ENCODE measurements around the gene GRK4. TPM values are rescaled to one million over a fixed set of nuclear protein-coding genes. Genes with fewer than 3 reads are reported as not detected.

The GRK4 gene
- total RNA-seq, 1 experiment from 2014 or later = 4.2 TPM

DNA sequence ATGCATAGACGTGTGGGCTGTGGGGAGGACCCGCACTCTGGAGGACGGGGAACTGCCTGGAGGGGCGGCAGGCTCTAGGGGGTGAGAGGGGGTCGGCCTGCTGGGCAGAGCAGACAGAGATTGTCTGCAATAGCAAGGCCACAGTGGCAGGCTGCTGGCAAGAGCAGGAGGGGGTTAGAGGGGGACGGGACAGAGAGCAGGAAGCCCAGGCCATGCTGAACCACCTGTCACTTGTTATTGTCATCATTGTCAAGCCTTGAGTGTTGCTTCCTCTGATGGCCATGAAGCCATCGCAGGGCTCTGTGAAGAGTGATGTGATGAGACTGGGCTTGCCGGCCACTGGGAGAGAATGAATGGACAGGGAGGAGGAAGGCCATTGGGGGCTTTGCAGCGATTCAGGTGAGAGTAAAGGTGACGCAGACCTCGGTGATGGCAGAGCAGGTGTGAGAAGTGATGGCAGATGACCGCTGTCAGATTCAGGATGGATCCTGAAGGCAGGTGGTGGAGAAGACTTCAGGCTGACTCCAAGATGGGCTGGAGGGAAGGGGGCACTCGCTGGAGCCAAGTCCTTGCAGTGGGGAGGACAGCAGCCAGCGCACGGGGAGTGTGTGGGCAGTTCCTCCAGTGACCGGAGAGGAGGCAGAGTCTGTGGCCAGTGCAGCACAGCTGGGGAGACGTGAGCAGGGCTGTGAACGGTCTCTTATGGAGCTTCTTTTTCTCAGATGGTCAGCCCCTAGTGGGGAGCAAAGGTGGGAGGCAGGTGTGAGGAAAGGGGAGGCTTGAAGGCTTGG is 67.4 kb downstream of the GRK4 start:
- no peak overlapping the region for H3K9ac ChIP-seq (ENCODE audit: low read length)
- H3K4me3 ChIP-seq (replicated peaks in 1 of 2; ENCODE audit: low read depth in 1 of 2, low read length in 2 of 2) = no peak overlapping the region
- H3K27ac ChIP-seq (ENCODE audit: low read depth, low read length) = no peak overlapping the region
- H3K9me3 ChIP-seq (ENCODE audit: control insufficient read depth in 1 of 2, insufficient read depth in 1 of 2, low read depth in 1 of 2, low read length in 2 of 2) = no peaks in the 10 kb centered on the region
- ATAC-seq = no peak
- TF ChIP-seq, protein P1, sequence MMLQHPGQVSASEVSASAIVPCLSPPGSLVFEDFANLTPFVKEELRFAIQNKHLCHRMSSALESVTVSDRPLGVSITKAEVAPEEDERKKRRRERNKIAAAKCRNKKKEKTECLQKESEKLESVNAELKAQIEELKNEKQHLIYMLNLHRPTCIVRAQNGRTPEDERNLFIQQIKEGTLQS (IDR thresholded peaks at IDR 0.05) = no peak
- TF ChIP-seq POLR2A (IDR thresholded peaks at IDR 0.05; ENCODE audit: borderline replicate concordance, extremely low read depth, insufficient read depth, insufficient read length) (no peak), FOSL1 (IDR thresholded peaks at IDR 0.05; ENCODE audit: low read depth) (no peak), EZH2phosphoT487 (IDR thresholded peaks at IDR 0.05; ENCODE audit: borderline replicate concordance) (no peak), SIN3A (IDR thresholded peaks at IDR 0.05; ENCODE audit: low read depth) (no peak)
- TF ChIP-seq, protein P2, sequence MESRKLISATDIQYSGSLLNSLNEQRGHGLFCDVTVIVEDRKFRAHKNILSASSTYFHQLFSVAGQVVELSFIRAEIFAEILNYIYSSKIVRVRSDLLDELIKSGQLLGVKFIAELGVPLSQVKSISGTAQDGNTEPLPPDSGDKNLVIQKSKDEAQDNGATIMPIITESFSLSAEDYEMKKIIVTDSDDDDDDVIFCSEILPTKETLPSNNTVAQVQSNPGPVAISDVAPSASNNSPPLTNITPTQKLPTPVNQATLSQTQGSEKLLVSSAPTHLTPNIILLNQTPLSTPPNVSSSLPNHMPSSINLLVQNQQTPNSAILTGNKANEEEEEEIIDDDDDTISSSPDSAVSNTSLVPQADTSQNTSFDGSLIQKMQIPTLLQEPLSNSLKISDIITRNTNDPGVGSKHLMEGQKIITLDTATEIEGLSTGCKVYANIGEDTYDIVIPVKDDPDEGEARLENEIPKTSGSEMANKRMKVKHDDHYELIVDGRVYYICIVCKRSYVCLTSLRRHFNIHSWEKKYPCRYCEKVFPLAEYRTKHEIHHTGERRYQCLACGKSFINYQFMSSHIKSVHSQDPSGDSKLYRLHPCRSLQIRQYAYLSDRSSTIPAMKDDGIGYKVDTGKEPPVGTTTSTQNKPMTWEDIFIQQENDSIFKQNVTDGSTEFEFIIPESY (IDR thresholded peaks at IDR 0.05; ENCODE audit: extremely low read depth, insufficient replicate concordance, low read length) = no peak
- TF ChIP-seq, protein P3, sequence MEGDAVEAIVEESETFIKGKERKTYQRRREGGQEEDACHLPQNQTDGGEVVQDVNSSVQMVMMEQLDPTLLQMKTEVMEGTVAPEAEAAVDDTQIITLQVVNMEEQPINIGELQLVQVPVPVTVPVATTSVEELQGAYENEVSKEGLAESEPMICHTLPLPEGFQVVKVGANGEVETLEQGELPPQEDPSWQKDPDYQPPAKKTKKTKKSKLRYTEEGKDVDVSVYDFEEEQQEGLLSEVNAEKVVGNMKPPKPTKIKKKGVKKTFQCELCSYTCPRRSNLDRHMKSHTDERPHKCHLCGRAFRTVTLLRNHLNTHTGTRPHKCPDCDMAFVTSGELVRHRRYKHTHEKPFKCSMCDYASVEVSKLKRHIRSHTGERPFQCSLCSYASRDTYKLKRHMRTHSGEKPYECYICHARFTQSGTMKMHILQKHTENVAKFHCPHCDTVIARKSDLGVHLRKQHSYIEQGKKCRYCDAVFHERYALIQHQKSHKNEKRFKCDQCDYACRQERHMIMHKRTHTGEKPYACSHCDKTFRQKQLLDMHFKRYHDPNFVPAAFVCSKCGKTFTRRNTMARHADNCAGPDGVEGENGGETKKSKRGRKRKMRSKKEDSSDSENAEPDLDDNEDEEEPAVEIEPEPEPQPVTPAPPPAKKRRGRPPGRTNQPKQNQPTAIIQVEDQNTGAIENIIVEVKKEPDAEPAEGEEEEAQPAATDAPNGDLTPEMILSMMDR (IDR thresholded peaks at IDR 0.05 in 2 of 3, conservative IDR thresholded peaks at IDR 0.05 in 1 of 3; ENCODE audit: borderline replicate concordance in 1 of 3, insufficient read depth in 1 of 3, low read depth in 2 of 3, low read length in 2 of 3) = no peak
- no TSS peak for BruUV-seq (replicated peaks)
- H3K27me3 ChIP-seq (ENCODE audit: insufficient read depth, low read length) = no peaks in the 10 kb centered on the region
- RAD21 ChIA-PET (ENCODE audit: low non-redundant PET in 1 of 2, low total read pairs in 2 of 2, uncharacterized antibody in 2 of 2, unreplicated experiment in 2 of 2) = no interaction called here
- POLR2A ChIA-PET = no interaction called here
- no peaks in the 10 kb centered on the region for H3K4me1 ChIP-seq (ENCODE audit: control insufficient read depth in 1 of 2, insufficient read depth in 2 of 2, low read length in 2 of 2)
- no peaks in the 10 kb centered on the region for H3K36me3 ChIP-seq (ENCODE audit: control insufficient read depth in 1 of 2, insufficient read depth in 2 of 2, low read length in 2 of 2)
- no peaks in the 10 kb centered on the region for H3K79me2 ChIP-seq (ENCODE audit: insufficient read depth, low read length)
- H3K4me2 ChIP-seq (ENCODE audit: low read length) = no peak overlapping the region
- H2AFZ ChIP-seq (ENCODE audit: low read depth, low read length, poor library complexity, severe bottlenecking) = no peak overlapping the region
- CTCF ChIA-PET = no interaction called here
- no peak for DNase-seq (ENCODE audit: low read depth, low spot score)
- H4K20me1 ChIP-seq (ENCODE audit: insufficient read depth) = no peaks in the 10 kb centered on the region
- intact Hi-C loops (cut with micrococcal nuclease) = no loop called here
- H3K9me2 ChIP-seq (ENCODE audit: insufficient read depth) = no peaks in the 10 kb centered on the region
